Mesothelial cell of epicardium (in vitro differentiated cells): ENCODE data around the gene SUCLG2. TPM values are rescaled to one million over a fixed set of nuclear protein-coding genes. Genes with fewer than 3 reads are reported as not detected.

Experiments used
- DNase-seq, 2 experiments: peaks; one replicate each; pipeline ENCODE4 v3.0.0; 2021; ENCODE audit warnings: low spot score in 2 of 2; ENCODE audit not compliant: unreplicated experiment in 2 of 2
- H3K27ac Mint-ChIP-seq: 2 replicates; pipeline ENCODE4 v1.8.0; 2021; ENCODE audit warnings: mixed read lengths
- H3K27me3 Mint-ChIP-seq: 2 replicates; pipeline ENCODE4 v1.8.0; 2021; ENCODE audit warnings: low read depth, mixed read lengths
- H3K36me3 Mint-ChIP-seq: 2 replicates; pipeline ENCODE4 v1.8.0; 2021; ENCODE audit warnings: mixed read lengths
- H3K4me1 Mint-ChIP-seq: 2 replicates; pipeline ENCODE4 v1.8.0; 2021; ENCODE audit warnings: mixed read lengths
- H3K4me3 Mint-ChIP-seq: 2 replicates; pipeline ENCODE4 v1.8.0; 2021; ENCODE audit warnings: mild to moderate bottlenecking, moderate library complexity, mixed read lengths
- H3K9me3 Mint-ChIP-seq: 2 replicates; pipeline ENCODE4 v1.8.0; 2021; ENCODE audit warnings: mixed read lengths
- total RNA-seq: library from RNA; stranded (reverse); gene quantifications from 3 replicates; pipeline ENCODE4 v1.2.1, GENCODE V29; 2021
- TF ChIP-seq, protein P1 (sequence below): fragments of 200-600 bp; sonication (generic); IDR thresholded peaks from one replicate; pipeline ENCODE4 v1.5.0; 2021; ENCODE audit warnings: antibody characterized with exemption; ENCODE audit not compliant: unreplicated experiment

The SUCLG2 gene
- total RNA-seq, 1 donor from 2014 or later: 35.0 TPM

DNA sequence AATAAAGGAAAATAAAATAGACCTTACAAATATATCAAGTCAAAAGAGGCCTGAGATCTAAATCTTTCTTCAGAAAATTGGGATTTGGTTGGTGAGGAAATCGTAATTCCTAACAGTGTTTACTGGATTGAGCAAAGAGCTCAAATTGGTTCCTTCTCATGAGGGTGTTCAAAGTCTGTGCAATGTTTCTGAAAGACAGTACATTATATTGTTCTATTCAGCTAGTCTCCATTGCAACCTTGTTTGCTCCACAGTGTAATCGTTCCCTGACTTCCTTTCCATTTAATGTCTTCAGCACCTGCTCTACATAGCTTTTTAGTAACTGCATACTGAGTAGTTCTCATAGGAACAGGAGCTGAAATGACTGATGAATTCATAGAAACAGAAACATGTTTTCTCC is 326.8 kb downstream of the SUCLG2 start:
- Mint-ChIP-seq H3K9me3 (peaks cover under 1% of the 10 kb centered on the region), H3K27me3 (no peaks in the 10 kb centered on the region), H3K36me3 (no peaks in the 10 kb centered on the region), H3K4me1 (peaks cover 29% of the 10 kb centered on the region), H3K27ac (no peak overlapping the region), H3K4me3 (no peak overlapping the region)
- DNase-seq: no peak
- TF ChIP-seq, protein P1, sequence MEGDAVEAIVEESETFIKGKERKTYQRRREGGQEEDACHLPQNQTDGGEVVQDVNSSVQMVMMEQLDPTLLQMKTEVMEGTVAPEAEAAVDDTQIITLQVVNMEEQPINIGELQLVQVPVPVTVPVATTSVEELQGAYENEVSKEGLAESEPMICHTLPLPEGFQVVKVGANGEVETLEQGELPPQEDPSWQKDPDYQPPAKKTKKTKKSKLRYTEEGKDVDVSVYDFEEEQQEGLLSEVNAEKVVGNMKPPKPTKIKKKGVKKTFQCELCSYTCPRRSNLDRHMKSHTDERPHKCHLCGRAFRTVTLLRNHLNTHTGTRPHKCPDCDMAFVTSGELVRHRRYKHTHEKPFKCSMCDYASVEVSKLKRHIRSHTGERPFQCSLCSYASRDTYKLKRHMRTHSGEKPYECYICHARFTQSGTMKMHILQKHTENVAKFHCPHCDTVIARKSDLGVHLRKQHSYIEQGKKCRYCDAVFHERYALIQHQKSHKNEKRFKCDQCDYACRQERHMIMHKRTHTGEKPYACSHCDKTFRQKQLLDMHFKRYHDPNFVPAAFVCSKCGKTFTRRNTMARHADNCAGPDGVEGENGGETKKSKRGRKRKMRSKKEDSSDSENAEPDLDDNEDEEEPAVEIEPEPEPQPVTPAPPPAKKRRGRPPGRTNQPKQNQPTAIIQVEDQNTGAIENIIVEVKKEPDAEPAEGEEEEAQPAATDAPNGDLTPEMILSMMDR: no peak

DNA sequence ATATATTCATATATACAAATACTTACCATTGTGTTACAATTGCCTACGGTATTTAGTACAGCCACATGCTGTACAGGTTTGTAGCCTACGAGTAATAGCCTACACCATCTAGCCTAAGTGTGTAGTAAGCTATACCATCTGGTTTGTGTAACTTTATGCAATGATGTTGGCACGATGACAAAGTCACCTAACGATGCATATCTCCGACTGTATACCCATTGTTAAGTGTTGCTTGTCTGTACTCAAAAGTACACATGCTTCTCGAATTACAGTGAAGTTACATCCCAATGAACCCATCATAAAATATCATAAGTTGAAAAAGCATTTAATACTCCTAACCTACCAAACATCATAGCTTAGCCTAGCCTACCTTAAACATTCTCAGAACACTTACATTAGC is 329.2 kb downstream of the SUCLG2 start:
- TF ChIP-seq, protein P1: no peak
- Mint-ChIP-seq H3K9me3 (peaks cover 18% of the 10 kb centered on the region), H3K4me1 (peaks cover 13% of the 10 kb centered on the region), H3K27ac (no peak overlapping the region), H3K27me3 (no peaks in the 10 kb centered on the region), H3K4me3 (no peak overlapping the region), H3K36me3 (no peaks in the 10 kb centered on the region)
- no peak for DNase-seq
